HG03457 (cell line): Measurements from ENCODE around the gene PITPNM3.
"Not testable (repeated sequence)": the region's sequence is repeated elsewhere in the genome, so short reads cannot be mapped to it uniquely, and the experiment has no call there.

Experiments
- ATAC-seq: cut with Tn5 transposase; IDR thresholded peaks from one replicate; pipeline ENCODE4 v1.9.1; 2021; ENCODE audit warnings: moderate number of reproducible peaks; ENCODE audit not compliant: unreplicated experiment

PITPNM3 gene

DNA sequence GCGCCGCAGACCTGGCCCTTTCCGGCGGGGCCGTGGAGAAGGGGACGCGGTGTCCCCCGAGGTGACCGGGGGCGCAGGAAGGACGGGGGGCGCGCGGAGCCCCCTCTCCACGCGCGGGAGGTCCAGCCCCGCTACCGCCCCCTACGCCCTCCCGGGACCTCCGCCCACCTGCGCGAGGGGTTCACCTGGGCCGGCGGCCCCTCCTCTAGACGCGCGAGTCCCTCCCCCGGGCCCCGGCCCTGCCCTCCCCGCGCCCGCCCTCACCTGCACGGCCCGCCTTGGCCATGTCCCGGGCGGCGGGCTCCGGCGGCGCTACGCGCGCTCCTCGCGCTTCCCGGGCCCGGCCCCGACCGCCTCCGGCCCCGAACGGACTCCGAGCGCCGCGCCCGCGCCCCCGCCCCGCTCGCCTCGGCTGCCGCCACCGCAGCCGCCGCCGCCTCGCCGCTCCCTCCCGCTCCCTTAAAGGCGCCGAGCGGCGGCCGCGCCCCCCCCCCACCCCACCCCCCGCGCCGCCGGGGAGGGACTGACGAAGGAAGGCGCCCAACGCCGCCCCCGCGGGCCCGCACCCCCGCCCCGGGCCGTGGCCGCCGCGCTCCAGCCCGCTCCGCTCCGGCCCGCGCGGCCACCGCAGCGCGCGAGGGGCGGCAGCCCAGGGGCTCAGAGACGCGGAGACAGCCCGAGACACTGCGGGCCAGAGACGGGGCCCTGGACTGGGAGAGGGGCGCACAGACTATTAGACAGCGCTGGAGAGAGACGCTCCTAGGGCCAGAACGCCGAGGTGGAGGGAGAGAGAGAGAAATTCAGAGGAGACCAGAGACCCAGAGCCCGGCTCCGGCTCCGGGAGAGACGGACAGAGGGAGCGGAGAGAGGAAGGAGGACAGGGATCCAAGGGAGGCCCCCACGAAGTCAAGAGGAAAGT lies at the start of gene PITPNM3:
Gene PITPNM3 (minus strand): TSS at position 435 of the 919 bp plus-strand sequence. CDS start 149 bp downstream, at position 286.
- no peak for ATAC-seq

DNA sequence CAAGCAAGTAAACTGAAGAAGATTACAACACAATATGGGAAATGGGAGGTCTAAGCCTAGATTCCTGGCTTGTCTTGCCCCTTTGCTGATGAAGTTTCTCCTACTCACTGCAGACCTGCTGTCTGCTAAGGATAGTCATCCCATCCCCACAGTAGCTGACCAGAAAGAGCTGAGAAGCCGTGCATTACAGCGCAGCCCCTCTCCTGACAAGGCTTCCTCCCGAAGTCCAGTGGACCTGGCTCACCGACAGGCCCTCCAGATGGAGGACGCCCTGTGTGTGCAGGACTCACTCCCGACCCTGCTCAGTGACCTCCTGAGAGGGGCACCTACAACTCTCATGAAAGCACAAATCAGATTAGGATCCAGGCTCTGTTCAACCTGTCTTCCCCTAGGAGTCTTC lies 48.8 kb upstream of the PITPNM3 start:
- ATAC-seq, result no peak

DNA sequence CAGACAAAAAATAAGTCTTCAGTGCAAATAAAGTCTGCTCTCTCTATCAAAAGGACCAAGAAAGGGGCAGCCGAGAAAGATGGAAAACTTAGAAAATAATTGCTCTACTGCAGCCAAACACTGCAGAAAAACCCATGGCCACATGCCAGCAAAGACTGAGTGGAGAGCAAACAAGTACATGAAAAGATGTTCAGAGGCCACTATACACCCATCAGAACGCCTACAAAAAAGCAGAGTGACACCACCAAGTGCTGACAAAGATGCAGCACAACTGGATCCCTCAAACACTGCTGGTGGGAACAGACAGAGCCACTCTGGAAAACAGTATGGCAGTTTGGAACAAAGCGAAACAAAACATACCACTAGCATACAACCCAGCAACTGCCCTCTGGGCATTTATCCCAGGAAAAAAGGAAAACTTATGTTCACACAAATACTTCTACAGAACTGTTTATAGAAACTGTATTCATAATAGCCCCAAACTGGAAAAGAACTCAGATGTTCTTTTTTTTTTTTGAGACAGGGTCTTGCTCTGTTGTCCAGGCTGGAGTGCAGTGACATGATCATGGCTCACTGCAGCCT lies 47.5 kb upstream of the PITPNM3 start:
- no peak for ATAC-seq

DNA sequence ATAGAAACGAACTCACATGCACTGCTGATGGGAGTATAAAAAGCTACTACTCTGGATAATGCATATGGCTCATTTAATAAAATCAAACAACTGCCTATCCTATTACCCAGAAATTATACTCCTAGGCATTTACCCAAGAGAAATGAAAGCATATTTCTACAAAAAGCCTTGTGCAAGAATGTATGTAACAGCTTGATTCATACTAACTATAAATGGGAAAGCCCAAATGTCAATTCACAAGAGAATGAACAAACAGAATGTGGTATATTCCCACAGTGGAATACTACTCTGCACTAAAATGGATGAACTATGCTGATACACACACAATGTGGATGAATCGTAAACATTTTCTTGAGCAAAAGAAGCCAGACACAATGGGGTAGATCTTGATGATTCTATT lies 45.8 kb upstream of the PITPNM3 start:
- ATAC-seq, result no peak

DNA sequence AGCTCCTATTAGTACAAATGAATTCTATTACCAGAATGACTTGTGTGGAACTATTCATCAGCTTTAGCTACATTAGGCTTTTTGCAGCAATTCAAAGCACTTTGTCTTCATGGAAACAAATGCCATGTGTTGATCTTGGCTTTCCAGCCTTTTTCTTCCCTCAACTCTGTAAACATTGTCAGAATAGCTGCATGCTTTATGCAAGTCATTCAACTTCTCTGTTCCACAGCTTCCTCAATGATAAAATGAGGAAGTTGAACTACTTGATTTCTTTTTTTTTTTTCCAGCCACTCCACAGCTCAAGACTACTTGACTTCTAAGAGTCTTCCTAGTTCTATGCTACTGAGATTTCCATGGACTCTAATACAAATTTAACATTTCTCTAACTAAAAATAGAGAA lies 43.0 kb upstream of the PITPNM3 start:
- ATAC-seq, result no peak

DNA sequence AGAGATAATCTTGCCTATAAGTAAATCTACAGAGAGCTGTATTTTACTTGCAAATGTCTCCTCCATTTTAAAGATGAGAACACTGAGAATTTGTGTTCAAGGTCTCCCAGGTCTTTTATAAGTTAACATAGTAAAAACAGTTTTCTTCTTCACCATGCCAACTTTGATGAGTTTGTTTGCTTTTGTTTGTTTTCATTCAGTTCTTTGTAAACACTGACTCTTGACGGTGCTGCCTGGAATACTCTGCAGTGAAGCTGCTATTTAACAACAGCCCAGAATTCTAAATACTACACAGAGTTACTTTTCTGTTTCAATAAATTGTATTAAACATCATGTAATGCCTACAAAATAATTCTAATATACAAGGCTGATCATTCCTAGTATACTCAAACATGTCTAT lies 41.4 kb upstream of the PITPNM3 start:
- ATAC-seq, result no peak

DNA sequence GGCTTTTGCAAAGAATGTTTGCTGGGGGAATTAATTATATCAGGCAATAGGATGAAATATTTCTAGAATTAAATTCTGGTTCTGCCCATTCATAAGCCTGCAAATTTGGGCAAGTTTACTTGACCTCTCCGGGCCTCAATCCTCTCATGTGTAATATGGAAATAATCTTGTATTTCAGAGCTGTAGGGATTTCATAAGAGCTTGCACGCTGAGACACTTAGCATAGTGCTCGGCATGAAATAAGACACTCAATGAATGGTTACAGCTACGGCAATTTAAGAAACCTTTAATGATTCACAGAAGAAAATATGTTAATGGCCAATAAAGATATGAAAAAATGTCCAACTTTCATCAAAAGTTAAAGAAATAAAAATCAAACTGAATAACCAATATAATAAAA lies 40.6 kb upstream of the PITPNM3 start:
- ATAC-seq, result no peak

DNA sequence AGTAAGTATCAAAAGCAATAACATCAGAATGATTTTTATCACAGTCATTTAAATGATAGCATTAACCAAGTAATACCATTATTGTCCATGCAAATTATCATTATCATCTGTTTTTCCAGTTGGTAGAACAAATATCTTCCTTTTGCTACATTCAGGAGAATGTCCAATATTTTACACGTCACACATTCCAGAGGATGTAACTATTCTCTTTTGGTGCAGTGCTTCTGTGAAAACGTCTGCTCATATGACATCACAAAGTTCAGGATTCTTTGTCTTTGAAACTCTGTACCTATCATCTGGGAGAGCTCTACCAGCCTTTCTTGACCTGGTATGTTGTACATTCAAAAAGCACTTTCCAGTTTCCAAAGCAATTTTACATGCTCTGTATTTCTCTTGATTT lies 40.2 kb upstream of the PITPNM3 start:
- no peak for ATAC-seq

DNA sequence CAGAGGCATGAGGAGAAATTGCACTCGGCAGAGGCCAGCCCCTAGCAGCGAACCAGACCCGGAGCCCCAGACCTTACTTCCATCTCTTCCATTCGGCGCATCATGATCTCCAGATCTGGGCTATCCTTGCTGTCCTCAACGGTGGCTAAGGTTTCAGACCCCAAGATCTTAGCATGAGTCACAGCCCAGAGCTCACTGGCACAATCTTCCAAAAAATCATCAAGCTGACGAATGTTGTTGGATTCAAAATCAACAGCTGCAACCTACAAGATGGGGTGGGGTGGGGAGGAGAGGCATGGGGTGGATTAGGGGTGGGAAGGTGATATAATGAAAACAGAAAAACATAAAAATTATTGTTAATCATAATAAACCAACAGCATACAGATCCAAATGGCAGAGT lies 39.7 kb upstream of the PITPNM3 start:
- ATAC-seq, result no peak

DNA sequence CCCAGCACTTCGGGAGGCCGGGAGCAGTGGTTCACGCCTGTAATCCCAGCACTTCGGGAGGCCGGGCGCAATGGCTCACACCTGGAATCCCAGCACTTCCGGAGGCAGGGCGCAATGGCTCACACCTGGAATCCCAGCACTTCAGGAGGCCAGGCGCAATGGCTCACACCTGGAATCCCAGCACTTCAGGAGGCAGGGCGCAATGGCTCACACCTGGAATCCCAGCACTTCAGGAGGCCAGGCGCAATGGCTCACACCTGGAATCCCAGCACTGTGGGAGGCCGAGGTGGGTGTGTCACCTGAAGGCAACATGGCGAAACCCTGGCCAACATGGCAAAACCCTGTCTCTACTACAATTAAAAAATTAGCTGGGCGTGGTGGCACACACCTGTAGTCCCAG lies 37.0 kb upstream of the PITPNM3 start:
- ATAC-seq, result not testable (repeated sequence)

DNA sequence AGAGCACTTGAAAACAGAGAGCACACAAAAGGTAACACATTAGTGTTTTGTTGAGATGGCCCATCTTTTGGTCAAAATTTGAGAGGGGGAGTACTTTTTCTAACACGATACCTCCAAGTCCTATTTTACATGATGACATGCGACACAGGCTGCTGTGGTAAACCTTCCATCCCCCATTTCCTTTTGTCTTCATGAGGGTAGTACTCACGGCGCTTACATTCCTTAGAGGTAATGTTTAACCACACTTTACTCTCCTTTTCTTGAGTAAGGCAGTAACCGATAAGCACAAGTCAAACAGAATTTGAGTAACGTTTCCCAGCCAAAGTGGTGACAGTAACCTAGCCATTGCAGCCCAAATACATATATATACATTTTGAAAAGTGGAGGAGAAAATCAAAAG lies 35.8 kb upstream of the PITPNM3 start:
- ATAC-seq, result no peak

DNA sequence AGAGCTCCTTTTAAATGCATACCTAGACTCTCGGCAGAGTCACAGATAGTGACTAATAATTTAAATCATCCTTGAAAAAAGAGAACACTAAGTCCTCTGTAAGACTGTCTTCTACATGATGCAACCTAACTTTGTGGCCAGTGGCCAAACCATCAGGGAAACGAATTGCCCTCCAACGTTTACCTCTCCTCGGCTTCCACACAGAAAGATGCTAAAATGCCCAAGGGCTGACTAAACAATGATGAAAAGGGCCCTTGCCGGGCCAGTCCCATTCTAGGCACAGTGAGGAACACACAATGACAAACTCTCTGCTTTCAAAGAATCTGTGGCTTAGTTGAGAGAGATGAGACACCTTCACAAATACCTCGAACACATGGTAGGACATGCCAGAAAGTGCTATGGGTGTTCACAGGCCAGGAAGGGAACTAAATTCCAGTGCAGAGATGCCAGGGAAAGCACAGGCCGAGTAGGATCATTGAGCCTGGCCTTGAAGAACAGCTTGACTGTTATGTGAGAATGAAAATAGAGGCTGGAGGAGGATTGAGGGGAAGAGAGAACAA lies 35.3 kb upstream of the PITPNM3 start:
- no peak for ATAC-seq

DNA sequence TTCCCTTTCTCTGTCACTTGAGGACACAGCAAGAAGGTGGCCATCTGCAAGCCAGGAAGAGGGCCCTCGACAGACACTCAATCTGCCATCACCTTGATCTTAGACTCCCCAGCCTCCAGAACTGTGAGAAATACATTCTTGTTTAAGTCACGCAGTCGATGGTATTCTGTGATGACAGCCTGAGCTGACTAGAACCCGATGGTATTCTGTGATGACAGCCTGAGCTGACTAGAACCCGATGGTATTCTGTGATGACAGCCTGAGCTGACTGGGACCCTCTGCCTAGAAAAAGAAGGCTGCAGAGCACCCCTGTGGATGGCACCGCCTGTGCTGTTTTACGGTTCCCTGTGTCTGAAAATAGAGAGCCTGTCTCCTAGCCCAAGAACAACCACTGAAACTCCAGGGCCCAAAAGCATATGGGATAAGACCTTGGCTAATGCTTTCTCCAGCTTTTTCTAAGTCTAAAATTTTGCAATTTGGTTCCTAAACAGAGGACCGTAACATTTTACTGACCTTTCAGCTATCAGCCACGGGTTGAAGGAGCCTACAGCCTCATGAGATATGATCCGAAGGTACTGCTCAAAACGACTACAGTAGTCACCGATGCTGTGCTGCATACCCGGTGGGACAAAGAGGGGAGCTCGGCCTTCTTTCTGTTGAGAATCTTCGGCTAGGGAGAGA lies 33.1 kb upstream of the PITPNM3 start:
- no peak for ATAC-seq

DNA sequence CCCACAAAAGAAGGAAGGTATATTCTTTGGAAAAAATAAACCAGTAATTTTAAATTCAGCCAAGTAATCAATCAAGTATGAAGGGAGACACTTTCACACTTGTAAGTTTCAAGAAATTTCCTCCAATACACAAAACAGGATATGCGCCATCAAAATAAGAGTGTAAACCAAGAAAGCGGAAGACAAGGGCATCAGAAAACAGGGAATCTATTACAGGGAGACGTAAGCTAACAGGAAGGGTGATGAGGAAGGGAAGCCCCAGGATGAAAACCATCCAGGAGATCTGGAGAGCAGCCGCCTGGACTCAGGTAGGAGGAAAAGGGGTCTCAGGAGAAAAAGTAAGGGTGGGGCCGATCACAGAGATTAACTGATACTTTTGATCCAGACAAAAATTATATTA lies 31.8 kb upstream of the PITPNM3 start:
- no peak for ATAC-seq

DNA sequence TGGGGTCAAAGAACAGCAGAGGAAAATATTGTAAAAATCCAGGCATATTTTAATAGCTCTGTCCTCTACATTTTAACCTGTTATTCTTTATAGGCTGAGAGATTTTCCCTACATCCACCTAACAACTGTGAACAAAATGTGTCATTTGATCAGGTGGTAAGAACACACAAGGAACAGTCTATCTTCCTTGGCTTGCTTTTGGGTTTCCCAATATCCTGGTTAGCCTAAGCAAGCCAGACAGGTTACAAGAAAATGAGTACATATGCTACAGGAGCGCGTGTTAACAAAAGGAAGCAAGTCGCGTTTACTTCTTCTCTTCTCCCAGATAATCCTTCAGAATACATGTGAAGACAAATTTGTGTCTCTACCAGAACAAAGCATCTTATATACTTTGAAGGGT lies 31.0 kb upstream of the PITPNM3 start:
- ATAC-seq, result no peak

DNA sequence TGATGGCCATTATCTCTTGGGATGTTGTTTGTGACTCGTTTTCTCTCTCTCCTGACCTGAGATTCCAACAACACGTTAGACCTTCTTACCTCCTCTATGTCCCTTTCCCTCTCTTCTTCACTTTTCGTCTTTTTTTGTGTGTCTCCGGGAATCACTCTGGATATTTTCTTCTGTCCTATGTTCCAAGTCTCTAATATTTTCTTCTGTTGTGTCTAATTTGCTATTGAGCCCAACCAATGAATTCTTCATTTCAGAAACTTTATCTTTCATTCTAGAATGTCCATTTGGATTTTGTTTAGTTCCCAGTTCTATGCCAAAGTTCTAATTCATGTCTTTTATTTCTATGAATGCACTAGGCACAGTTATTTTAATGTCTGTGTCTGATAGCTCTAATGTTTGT lies 27.1 kb upstream of the PITPNM3 start:
- no peak for ATAC-seq

DNA sequence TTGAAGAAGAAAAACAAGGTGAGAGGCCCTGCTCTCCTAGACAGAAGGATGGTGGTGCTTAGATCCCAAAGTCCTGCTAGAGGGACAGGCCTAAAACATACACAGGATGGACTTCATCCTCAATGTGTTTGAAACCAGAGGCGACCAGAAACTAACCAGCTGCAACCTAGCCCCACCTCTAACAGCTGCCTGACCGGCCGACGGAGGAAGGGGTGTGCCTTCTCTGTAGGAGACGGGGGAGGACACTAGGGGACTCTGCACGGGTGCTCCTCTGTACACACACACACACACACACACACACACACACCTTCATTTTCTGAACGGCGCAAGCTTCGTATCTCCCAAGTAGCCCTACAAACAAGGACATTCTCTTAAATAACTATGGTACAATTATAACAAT lies 24.3 kb upstream of the PITPNM3 start:
- ATAC-seq, result no peak

DNA sequence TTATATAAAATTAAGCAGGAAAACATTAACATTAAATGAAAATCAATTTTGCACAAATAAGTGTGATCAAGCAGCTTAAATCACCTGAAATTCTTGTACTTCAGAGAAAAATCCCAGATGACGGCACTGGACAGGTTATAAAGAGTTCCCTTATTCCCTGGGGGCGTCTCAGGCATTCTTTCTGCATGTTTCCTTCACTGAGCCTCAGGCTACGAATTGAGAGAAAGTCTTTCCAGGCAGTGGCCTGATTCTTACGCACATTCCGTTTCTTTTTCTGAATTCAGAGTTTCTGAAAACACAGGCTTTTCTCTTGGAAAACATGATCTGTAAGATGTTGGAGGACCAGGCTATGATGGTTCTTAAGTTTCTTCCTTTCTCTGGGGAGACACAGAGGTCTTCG lies 22.1 kb upstream of the PITPNM3 start:
- ATAC-seq, result no peak

DNA sequence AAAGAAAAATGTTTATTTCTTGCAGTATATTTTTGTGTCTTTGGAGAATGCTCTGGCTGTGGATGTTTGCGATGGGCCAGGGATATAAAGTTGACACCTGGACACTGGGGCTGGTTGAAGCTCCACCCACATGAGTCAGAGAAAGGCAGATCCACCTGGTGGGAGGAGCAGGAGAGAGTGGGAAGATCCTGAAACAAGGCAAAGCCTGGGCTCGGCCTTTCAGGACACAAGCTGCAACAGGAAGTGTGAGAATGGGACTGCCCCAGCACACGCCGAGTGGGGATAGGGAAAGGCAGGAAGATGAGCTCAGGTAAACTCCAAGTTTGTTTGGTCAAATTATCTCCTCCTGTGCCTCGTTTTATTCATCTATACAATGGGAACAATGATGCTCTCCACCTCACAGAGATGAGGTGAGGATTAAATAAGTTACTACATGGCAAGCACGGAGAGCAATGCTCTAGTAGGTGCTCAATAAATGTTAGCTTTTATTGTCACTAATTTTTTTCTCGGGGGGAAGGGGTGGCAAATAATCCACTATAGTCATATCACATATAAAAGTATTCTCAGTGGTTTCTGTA lies 21.4 kb upstream of the PITPNM3 start:
- ATAC-seq, result no peak

DNA sequence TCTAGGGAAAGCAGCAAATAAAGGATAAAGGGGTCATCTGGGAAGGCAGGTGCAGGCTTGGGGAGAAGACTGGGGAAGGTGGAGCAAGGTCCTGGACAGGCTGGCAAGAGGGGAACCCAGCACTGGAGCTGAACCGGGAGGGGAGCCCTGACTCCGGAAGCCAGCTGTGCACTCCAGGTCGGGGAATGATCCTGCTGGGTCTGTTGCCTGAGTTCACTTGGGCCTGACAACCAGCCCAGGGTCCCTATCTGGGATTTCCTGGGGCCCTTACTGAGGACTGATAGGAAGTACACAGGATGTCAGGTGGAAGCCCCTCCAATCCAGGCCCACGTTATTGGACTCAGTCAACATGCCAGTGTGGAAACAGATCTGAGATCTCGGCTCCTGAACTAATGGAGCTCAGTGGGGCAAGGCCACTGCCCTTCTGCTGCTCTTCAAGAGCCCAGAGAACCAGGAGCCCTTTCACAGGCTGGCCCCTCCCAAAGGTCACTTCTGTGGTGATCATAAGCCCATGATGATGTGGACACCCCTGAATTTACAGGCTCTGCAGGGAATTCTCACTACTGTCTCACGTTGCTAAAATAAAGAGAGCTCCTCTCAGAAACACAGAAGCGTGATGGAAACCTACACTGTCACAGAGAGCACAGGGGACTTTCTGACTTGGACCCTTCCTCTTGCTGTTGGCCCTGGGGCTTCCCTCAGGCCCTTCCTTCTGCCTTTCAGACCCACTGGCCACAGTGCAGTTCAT lies 19.9 kb upstream of the PITPNM3 start:
- ATAC-seq, result no peak

DNA sequence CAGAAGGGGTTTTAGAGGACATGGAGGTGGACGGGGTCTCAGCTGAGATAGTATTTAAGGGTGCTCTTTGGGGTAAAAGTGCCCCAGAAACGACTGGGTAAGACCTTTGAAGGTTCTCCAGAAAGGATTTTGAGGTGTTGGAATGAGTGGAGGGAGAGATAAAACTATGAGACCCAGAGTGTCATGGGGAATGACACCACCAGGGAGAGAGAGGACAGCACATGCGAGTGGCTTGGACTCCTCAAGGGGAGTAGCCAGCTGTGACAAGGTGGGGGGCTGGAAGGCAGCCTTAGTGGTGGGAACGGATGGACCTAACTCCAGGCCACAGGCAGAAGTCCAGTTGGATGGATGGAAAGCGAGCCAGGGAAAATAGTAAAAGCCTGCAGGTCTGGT lies 19.2 kb upstream of the PITPNM3 start:
- ATAC-seq, result no peak
